HCT116 (cell line): Measurements from ENCODE around the gene CDK4. TPM values are rescaled to one million over a fixed set of nuclear protein-coding genes. Genes with fewer than 3 reads are reported as not detected.

Experiments
- ATAC-seq: fragments of 200-7000 bp; cut with Tn5 transposase; 2 replicates; pipeline ENCODE4 v1.9.1; 2020; ENCODE audit warnings: mild to moderate bottlenecking, moderate library complexity
- BruUV-seq: library from RNA; stranded (reverse); fragments of 400-500 nt; replicated peaks from 2 replicates; lab custom pipeline; 2021; lab: Mats Ljungman, UMichigan
- CTCF ChIA-PET: fragments of 300-600 bp; sonication (Branson Sonifier 250); formaldehyde crosslinking; loops from one replicate; lab custom pipeline; 2021; ENCODE audit warnings: antibody characterized with exemption; lab: Charles Lee
- POLR2A ChIA-PET: fragments of 300-600, 350-600 bp; sonication (Branson Sonifier 250); formaldehyde crosslinking; loops from one replicate; lab custom pipeline; 2021; ENCODE audit warnings: antibody characterized with exemption; lab: Charles Lee
- RAD21 ChIA-PET, 2 experiments: fragments of 300-600 bp; sonication (Branson Sonifier 250); formaldehyde crosslinking; loops; one replicate each; lab custom pipeline; 2023; ENCODE audit warnings: low total read pairs in 2 of 2; ENCODE audit not compliant: uncharacterized antibody in 2 of 2, unreplicated experiment in 2 of 2, low non-redundant PET in 1 of 2; lab: Charles Lee
- DNase-seq: peaks from one replicate; pipeline ENCODE4 v3.0.0-alpha.2; 2010; ENCODE audit warnings: low read depth, low spot score
- H2AFZ ChIP-seq: fragments of 200-600 bp; shearing (Covaris generic), sonication (generic); 2 replicates; pipeline ENCODE4 v1.6.1; 2017; ENCODE audit warnings: low read depth, mixed run types, mixed read lengths, antibody characterized with exemption, low read length; ENCODE audit not compliant: poor library complexity, severe bottlenecking
- H3K27ac ChIP-seq: 2 replicates; pipeline ENCODE4 v1.5.1; 2012; ENCODE audit warnings: low read depth, low read length
- H3K27me3 ChIP-seq: fragments of 200-600 bp; sonication (generic); 2 replicates; pipeline ENCODE4 v1.6.1; 2016; ENCODE audit warnings: mixed run types, low read length, mixed read lengths; ENCODE audit not compliant: insufficient read depth
- H3K36me3 ChIP-seq, 2 experiments: fragments of 200-500 bp in 1 of 2; fragments of 200-600 bp in 1 of 2; sonication (Bioruptor generic) in 1 of 2; sonication (generic) in 1 of 2; 2 replicates each; pipeline versions ENCODE4 v1.5.1 to v1.6.1; 2014 to 2016; ENCODE audit warnings: low read length in 2 of 2, inconsistent platforms in 1 of 2, mixed read lengths in 1 of 2, mixed run types in 1 of 2; ENCODE audit not compliant: insufficient read depth in 2 of 2, control insufficient read depth in 1 of 2
- H3K4me1 ChIP-seq, 2 experiments: fragments of 200-600 bp in 1 of 2; sonication (generic) in 1 of 2; 2 replicates each; pipeline versions ENCODE4 v1.5.1 to v1.6.1; 2012 to 2017; ENCODE audit warnings: low read length in 2 of 2, inconsistent platforms in 1 of 2, mild to moderate bottlenecking in 1 of 2, mixed read lengths in 1 of 2, mixed run types in 1 of 2, moderate library complexity in 1 of 2; ENCODE audit not compliant: insufficient read depth in 2 of 2, control insufficient read depth in 1 of 2
- H3K4me2 ChIP-seq: fragments of 200-600 bp; sonication (generic); 2 replicates; pipeline ENCODE4 v1.6.1; 2017; ENCODE audit warnings: mixed run types, low read length, mixed read lengths
- H3K4me3 ChIP-seq, 2 experiments: fragments of 200-600 bp in 1 of 2; sonication (generic) in 1 of 2; replicated peaks in 1 of 2; 2 replicates each; pipeline ENCODE4 v1.5.1; 2011 to 2016; ENCODE audit warnings: low read length in 2 of 2, control low read depth in 1 of 2, low read depth in 1 of 2, mild to moderate bottlenecking in 1 of 2, mixed read lengths in 1 of 2, mixed run types in 1 of 2
- H3K79me2 ChIP-seq: fragments of 200-600 bp; sonication (generic); 2 replicates; pipeline ENCODE4 v1.6.1; 2017; ENCODE audit warnings: mild to moderate bottlenecking, mixed run types, low read length, moderate library complexity, mixed read lengths; ENCODE audit not compliant: insufficient read depth
- H3K9ac ChIP-seq: fragments of 200-600 bp; sonication (generic); 2 replicates; pipeline ENCODE4 v1.6.1; 2016; ENCODE audit warnings: low read length, mixed read lengths
- H3K9me2 ChIP-seq: fragments of 200-600 bp; sonication (generic), shearing (Covaris generic); 2 replicates; pipeline ENCODE4 v1.6.1; 2017; ENCODE audit warnings: mixed run types, mild to moderate bottlenecking, moderate library complexity; ENCODE audit not compliant: insufficient read depth
- H3K9me3 ChIP-seq, 2 experiments: fragments of 200-500 bp in 1 of 2; fragments of 200-600 bp in 1 of 2; sonication (Bioruptor generic) in 1 of 2; sonication (generic) in 1 of 2; 2 replicates each; pipeline ENCODE4 v1.6.1; 2014 to 2017; ENCODE audit warnings: low read length in 2 of 2, mixed read lengths in 2 of 2, inconsistent platforms in 1 of 2, low read depth in 1 of 2, mild to moderate bottlenecking in 1 of 2, mixed run types in 1 of 2, moderate library complexity in 1 of 2; ENCODE audit not compliant: control insufficient read depth in 1 of 2, insufficient read depth in 1 of 2
- H4K20me1 ChIP-seq: fragments of 200-600 bp; sonication (generic), shearing (Covaris generic); 2 replicates; pipeline ENCODE4 v1.6.1; 2017; ENCODE audit warnings: mixed run types, mild to moderate bottlenecking, moderate library complexity; ENCODE audit not compliant: insufficient read depth
- CBX3 ChIP-seq: IDR thresholded peaks from 2 replicates; pipeline ENCODE4 v1.6.1; 2012; ENCODE audit warnings: low read depth
- EGR1 ChIP-seq: IDR thresholded peaks from 2 replicates; pipeline ENCODE4 v1.6.1; 2012; ENCODE audit warnings: low read depth
- EZH2phosphoT487 ChIP-seq: fragments of 200-600 bp; IDR thresholded peaks from 2 replicates; pipeline ENCODE4 v1.6.1; 2018; ENCODE audit warnings: antibody characterized with exemption, borderline replicate concordance
- FOSL1 ChIP-seq: IDR thresholded peaks from 2 replicates; pipeline ENCODE4 v1.6.1; 2012; ENCODE audit warnings: low read depth
- JUND ChIP-seq: IDR thresholded peaks from 2 replicates; pipeline ENCODE4 v1.6.1; 2012
- RAD21 ChIP-seq: IDR thresholded peaks from 2 replicates; pipeline ENCODE4 v1.6.1; 2012; ENCODE audit warnings: low read depth, mild to moderate bottlenecking
- SIN3A ChIP-seq: IDR thresholded peaks from 2 replicates; pipeline ENCODE4 v1.6.1; 2012; ENCODE audit warnings: low read depth
- TCF7L2 ChIP-seq: IDR thresholded peaks from 2 replicates; pipeline ENCODE4 v1.7.0; 2011; ENCODE audit warnings: borderline replicate concordance, inconsistent platforms; ENCODE audit not compliant: insufficient read depth, insufficient read length; ENCODE audit errors: extremely low read depth
- YY1 ChIP-seq: IDR thresholded peaks from 2 replicates; pipeline ENCODE4 v1.6.1; 2011; ENCODE audit warnings: low read length, low read depth, moderate library complexity, mild to moderate bottlenecking; ENCODE audit not compliant: insufficient replicate concordance; ENCODE audit errors: extremely low read depth
- intact Hi-C: fragments of 100-400 bp; cut with micrococcal nuclease; formaldehyde crosslinking; loops from 2 replicates; pipeline ENCODE4 v1.10.0; 2022
- total RNA-seq: library from RNA; stranded (reverse); gene quantifications from one replicate; pipeline ENCODE4 v1.2.1, GENCODE V29; 2021; ENCODE audit not compliant: unreplicated experiment
- TF ChIP-seq, protein P1 (sequence below): IDR thresholded peaks from 2 replicates; pipeline ENCODE4 v1.6.1; 2011; ENCODE audit warnings: mild to moderate bottlenecking, low read length, moderate library complexity; ENCODE audit not compliant: insufficient replicate concordance; ENCODE audit errors: extremely low read depth
- TF ChIP-seq, protein P2 (sequence below): IDR thresholded peaks from 2 replicates; pipeline ENCODE4 v1.6.1; 2012

Gene CDK4
- total RNA-seq, 1 experiment from 2014 or later, result 206 TPM

DNA sequence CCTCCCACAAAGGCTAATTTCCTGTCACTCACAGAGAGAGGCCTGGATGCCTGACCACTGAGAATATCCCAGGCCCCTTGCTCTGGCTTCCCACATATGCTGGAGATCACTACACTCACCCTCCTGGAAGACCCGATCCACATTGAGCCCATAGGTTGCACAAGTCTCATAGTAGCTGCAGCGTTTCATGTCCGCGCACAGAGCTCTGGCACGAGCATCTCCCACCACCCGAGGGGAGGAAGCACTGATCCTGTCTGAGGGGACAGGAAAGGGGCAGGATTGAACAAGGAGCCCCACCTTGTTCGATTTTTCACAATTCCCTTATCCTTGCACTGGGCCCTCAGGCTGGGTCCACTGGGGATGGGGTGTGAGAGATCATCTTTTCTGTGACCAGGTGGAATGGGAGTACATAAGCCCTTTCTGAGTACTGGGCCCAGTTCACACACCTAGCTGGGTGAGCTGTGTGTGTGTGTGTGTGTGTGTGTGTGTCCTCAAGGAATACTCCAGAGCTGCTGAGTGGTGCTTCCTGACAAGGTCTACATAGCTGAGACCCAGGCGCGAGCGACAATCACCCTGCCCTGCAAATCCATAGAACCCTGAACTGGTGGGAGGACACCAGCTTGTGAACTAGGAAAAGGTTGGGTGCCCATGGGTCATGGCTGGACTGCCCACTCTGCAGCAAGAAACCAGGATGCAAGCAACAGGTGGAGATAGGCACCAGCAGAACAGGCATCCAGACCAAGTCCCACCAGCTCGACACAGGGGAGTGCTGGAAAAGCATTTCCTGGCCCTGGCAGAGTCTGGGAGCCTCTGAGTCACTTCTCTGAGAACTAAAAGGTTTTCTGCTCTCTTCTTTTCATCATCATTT lies 19.1 kb downstream of the CDK4 start:
- no peaks in the 10 kb centered on the region for H3K9me3 ChIP-seq
- TF ChIP-seq SIN3A, result no peak
- no peak for TF ChIP-seq JUND
- TF ChIP-seq, protein P1, sequence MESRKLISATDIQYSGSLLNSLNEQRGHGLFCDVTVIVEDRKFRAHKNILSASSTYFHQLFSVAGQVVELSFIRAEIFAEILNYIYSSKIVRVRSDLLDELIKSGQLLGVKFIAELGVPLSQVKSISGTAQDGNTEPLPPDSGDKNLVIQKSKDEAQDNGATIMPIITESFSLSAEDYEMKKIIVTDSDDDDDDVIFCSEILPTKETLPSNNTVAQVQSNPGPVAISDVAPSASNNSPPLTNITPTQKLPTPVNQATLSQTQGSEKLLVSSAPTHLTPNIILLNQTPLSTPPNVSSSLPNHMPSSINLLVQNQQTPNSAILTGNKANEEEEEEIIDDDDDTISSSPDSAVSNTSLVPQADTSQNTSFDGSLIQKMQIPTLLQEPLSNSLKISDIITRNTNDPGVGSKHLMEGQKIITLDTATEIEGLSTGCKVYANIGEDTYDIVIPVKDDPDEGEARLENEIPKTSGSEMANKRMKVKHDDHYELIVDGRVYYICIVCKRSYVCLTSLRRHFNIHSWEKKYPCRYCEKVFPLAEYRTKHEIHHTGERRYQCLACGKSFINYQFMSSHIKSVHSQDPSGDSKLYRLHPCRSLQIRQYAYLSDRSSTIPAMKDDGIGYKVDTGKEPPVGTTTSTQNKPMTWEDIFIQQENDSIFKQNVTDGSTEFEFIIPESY, result no peak
- TF ChIP-seq CBX3, result no peak
- TF ChIP-seq EGR1, result no peak
- TF ChIP-seq EZH2phosphoT487, result no peak
- no peak for TF ChIP-seq FOSL1
- RAD21 ChIA-PET, result no interaction called here
- intact Hi-C loops, result no loop called here
- BruUV-seq, result no TSS peak
- no peaks in the 10 kb centered on the region for H3K9me2 ChIP-seq
- H3K79me2 ChIP-seq, result no peaks in the 10 kb centered on the region
- H3K27me3 ChIP-seq, result no peaks in the 10 kb centered on the region
- H3K9ac ChIP-seq, result no peak overlapping the region
- peaks cover 0 to 15% of the 10 kb centered on the region in 2 experiments; a peak in 3 of 4 replicates for H3K36me3 ChIP-seq
- no peak overlapping the region for H3K27ac ChIP-seq
- CTCF ChIA-PET, result no interaction called here
- no peak overlapping the region for H2AFZ ChIP-seq
- H4K20me1 ChIP-seq, result no peaks in the 10 kb centered on the region
- ATAC-seq, result no peak
- no peak overlapping the region for H3K4me3 ChIP-seq
- no peaks in the 10 kb centered on the region for H3K4me1 ChIP-seq
- no peak overlapping the region for H3K4me2 ChIP-seq
- POLR2A ChIA-PET, result no interaction called here
- no peak for DNase-seq

DNA sequence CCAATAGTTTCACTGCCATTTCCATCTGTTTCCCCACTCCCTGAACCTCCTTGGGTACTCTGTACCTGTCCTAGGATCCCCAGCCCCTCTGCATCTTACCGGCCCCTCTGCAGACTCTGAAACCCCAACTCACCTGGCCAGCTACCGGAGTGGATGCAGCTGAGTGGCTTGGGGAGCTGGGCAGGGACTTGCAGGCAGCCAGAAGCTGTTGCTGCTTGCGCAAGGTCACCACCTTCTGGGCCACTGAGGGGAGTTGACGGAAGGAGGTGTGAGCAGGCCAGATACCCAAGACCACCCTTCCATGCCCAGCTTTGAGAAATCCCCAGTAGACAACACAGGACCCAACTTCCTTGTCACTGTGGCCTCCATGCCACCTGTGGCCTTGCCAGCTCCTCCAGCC lies 19.8 kb downstream of the CDK4 start:
- Histone ChIP-seq H2AFZ (no peak overlapping the region), H4K20me1 (no peaks in the 10 kb centered on the region), H3K27ac (no peak overlapping the region), H3K4me2 (no peak overlapping the region), H3K4me1 (peaks cover 0 to 2% of the 10 kb centered on the region in 2 experiments; a peak in 1 of 4 replicates), H3K9ac (no peak overlapping the region), H3K27me3 (no peaks in the 10 kb centered on the region), H3K4me3 (no peak overlapping the region), H3K9me3 (no peaks in the 10 kb centered on the region), H3K9me2 (no peaks in the 10 kb centered on the region), H3K79me2 (no peaks in the 10 kb centered on the region), H3K36me3 (peaks cover 3 to 15% of the 10 kb centered on the region in 2 experiments; a peak in 3 of 4 replicates)
- BruUV-seq, result no TSS peak
- intact Hi-C loops, result no loop called here
- ATAC-seq (no peak), DNase-seq (no peak)
- ChIA-PET RAD21 (no interaction called here), CTCF (no interaction called here), POLR2A (no interaction called here)
- TF ChIP-seq SIN3A, result no peak
- TF ChIP-seq TCF7L2, result no peak
- no peak for TF ChIP-seq YY1
- no peak for TF ChIP-seq RAD21
- TF ChIP-seq, protein P2, sequence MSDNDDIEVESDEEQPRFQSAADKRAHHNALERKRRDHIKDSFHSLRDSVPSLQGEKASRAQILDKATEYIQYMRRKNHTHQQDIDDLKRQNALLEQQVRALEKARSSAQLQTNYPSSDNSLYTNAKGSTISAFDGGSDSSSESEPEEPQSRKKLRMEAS, result no peak
- TF ChIP-seq, protein P1, result no peak
